Measurements from ENCODE around the gene ABCB6. TPM values are rescaled to one million over a fixed set of nuclear protein-coding genes. Genes with fewer than 3 reads are reported as not detected.

ABCB6 gene
- total and polyA plus RNA-seq, 8 donors = 3.8 to 36.7 (median 7.0) TPM

GRCh38 chr2:219220652-219221402 is 2.1 kb upstream of the ABCB6 start:
- no peak for TF ChIP-seq CTCF (IDR thresholded peaks at IDR 0.05)
- H3K4me1 ChIP-seq = peaks cover 7 to 20% (median 17%) of the 10 kb centered on the region in 3 donors
- H3K27ac ChIP-seq = no peak overlapping the region
- no peak overlapping the region for H3K4me3 ChIP-seq
- WGBS, 2 donors = 88 to 93% methylated on average over 16 to 19 of the region's 19 CpGs
- peaks cover 11 to 58% (median 33%) of the 10 kb centered on the region in 3 donors for H3K36me3 ChIP-seq
- H3K9me3 ChIP-seq = no peaks in the 10 kb centered on the region
- ATAC-seq (no peak), DNase-seq (no peak), FAIRE-seq (no peak)
- intact Hi-C loops (cut with DNase I) = no loop called here
- H3K27me3 ChIP-seq = no peaks in the 10 kb centered on the region

- ATAC-seq (no peak), FAIRE-seq (no peak), DNase-seq (peak in 1 of 6 donors; percentile 64)
- H3K27ac ChIP-seq = no peak overlapping the region
- no peaks in the 10 kb centered on the region for H3K27me3 ChIP-seq
- 90 to 95% methylated on average over 18 of the region's 18 CpGs for WGBS, 2 donors
- no peaks in the 10 kb centered on the region for H3K9me3 ChIP-seq
- peaks cover 11 to 49% (median 28%) of the 10 kb centered on the region in 3 donors for H3K36me3 ChIP-seq
- no peak for TF ChIP-seq CTCF (IDR thresholded peaks at IDR 0.05)
- intact Hi-C loops (cut with DNase I) = no loop called here
- H3K4me1 ChIP-seq = peaks cover 7 to 20% (median 17%) of the 10 kb centered on the region in 3 donors
- no peak overlapping the region for H3K4me3 ChIP-seq
Observed at GRCh38 chr2:219219784-219220532, 1.2 kb upstream of the ABCB6 start.

DNA sequence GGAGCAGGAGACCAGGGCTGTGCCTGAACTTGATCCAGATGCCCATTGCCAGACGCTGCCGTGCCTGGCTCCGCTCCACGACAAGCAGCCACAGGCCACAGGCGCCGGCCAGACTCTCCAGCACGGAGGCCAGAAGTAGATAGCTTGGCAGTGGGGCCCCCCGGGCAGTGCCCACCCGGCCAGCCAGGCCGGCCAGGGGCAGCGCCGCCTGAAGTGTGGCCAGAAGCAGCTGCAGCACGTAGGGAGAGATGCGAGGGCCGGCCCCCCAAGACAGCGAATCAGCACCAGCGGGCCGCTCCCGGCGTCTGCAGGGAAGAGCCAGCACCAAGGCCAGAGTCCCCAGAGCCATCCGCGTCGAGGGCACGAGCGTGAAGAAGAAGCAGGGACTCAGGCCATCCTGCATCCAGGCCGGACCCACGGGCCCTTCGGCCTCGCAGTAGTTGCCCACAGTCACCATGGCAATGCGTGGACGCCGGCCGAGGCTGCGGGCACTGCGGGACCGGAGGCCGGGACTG is 484 bp downstream of the ABCB6 start:
- peaks cover 7 to 20% (median 17%) of the 10 kb centered on the region in 3 donors for H3K4me1 ChIP-seq
- peaks cover 4 to 35% (median 11%) of the 10 kb centered on the region in 3 donors for H3K36me3 ChIP-seq
- FAIRE-seq = no peak
- peak overlapping the region; percentile 24 to 57 (median 42) for H3K4me3 ChIP-seq
- 1% methylated on average over 37 of the region's 37 CpGs for WGBS, 2 donors
- peak overlapping the region; percentile 74 to 84 (median 80) for H3K27ac ChIP-seq
- peak; percentile 50 to 90 (median 76) for DNase-seq
- H3K27me3 ChIP-seq = no peaks in the 10 kb centered on the region
- intact Hi-C loops (cut with DNase I) = no loop called here
- H3K9me3 ChIP-seq = no peaks in the 10 kb centered on the region
- peak; percentile 61 to 68 (median 63) for ATAC-seq
- TF ChIP-seq CTCF (IDR thresholded peaks at IDR 0.05) = no peak

- 82 to 84% methylated on average over 6 of the region's 6 CpGs for WGBS, 2 donors
- no peak for TF ChIP-seq CTCF (IDR thresholded peaks at IDR 0.05)
- Histone ChIP-seq H3K36me3 (peaks cover under 1 to 26% (median 2%) of the 10 kb centered on the region in 3 donors), H3K9me3 (no peaks in the 10 kb centered on the region), H3K27ac (no peak overlapping the region), H3K4me1 (peaks cover 7 to 20% (median 17%) of the 10 kb centered on the region in 3 donors), H3K4me3 (no peak overlapping the region), H3K27me3 (no peaks in the 10 kb centered on the region)
- ATAC-seq (no peak), FAIRE-seq (no peak), DNase-seq (no peak)
- intact Hi-C loops (cut with DNase I) = no loop called here
Observed at GRCh38 chr2:219216535-219216915, 2.2 kb downstream of the ABCB6 start.

Measured in pancreas (tissue), 10 donors.